Activated CD4-positive, alpha-beta T cell treated with anti-CD3 and anti-CD28 coated beads, Interleukin-2, amount 10 ng/mL, durations not matched to agents 7 days and 5 days (primary cell): ENCODE results near the gene PHACTR1. TPM values are rescaled to one million over a fixed set of nuclear protein-coding genes. Genes with fewer than 3 reads are reported as not detected.

Source experiments
- CTCF ChIA-PET: fragments of 350-600 bp; sonication (Branson Sonifier 250); formaldehyde crosslinking; loops from one replicate; lab custom pipeline; 2021; ENCODE audit warnings: antibody characterized with exemption; lab: Charles Lee
- POLR2A ChIA-PET: fragments of 350-600 bp; sonication (Branson Sonifier 250); formaldehyde crosslinking; loops from one replicate; lab custom pipeline; 2021; ENCODE audit warnings: antibody characterized with exemption; lab: Charles Lee
- DNase-seq: peaks from one replicate; pipeline ENCODE4 v3.0.0-alpha.2; 2020
- H3K27ac Mint-ChIP-seq: one replicate; pipeline ENCODE4 v1.8.0; 2021; ENCODE audit warnings: mild to moderate bottlenecking, moderate library complexity, mixed read lengths
- H3K27me3 Mint-ChIP-seq: one replicate; pipeline ENCODE4 v1.8.0; 2021; ENCODE audit warnings: mixed read lengths
- H3K36me3 Mint-ChIP-seq: one replicate; pipeline ENCODE4 v1.8.0; 2021; ENCODE audit warnings: low read depth, mixed read lengths
- H3K4me1 Mint-ChIP-seq: one replicate; pipeline ENCODE4 v1.8.0; 2021; ENCODE audit warnings: mixed read lengths
- H3K4me3 Mint-ChIP-seq: one replicate; pipeline ENCODE4 v1.8.0; 2021; ENCODE audit warnings: mild to moderate bottlenecking, moderate library complexity, mixed read lengths
- H3K9me3 Mint-ChIP-seq: one replicate; pipeline ENCODE4 v1.8.0; 2021; ENCODE audit warnings: mixed read lengths
- total RNA-seq, 2 experiments: library from RNA; stranded (reverse); gene quantifications; one replicate each; pipeline ENCODE4 v1.2.3, GENCODE V29; 2021

PHACTR1 gene
- total RNA-seq, 2 experiments from 2014 or later: 0.19 to 0.32 TPM

- H3K36me3 Mint-ChIP-seq: no peaks in the 10 kb centered on the region
- no peak overlapping the region for H3K27ac Mint-ChIP-seq
- ChIA-PET POLR2A (no interaction called here), CTCF (no interaction called here)
- H3K4me1 Mint-ChIP-seq: peaks cover 30% of the 10 kb centered on the region
- DNase-seq: no peak
- H3K27me3 Mint-ChIP-seq: peaks cover 37% of the 10 kb centered on the region
- no peaks in the 10 kb centered on the region for H3K9me3 Mint-ChIP-seq
- no peak overlapping the region for H3K4me3 Mint-ChIP-seq
Observed at GRCh38 chr6:12961761-12962160, 245.2 kb downstream of the PHACTR1 start.

- Mint-ChIP-seq H3K9me3 (no peaks in the 10 kb centered on the region), H3K27me3 (peaks cover 42% of the 10 kb centered on the region), H3K4me3 (no peak overlapping the region), H3K4me1 (peaks cover 27% of the 10 kb centered on the region), H3K27ac (no peak overlapping the region), H3K36me3 (no peaks in the 10 kb centered on the region)
- POLR2A ChIA-PET: no interaction called here
- no peak for DNase-seq
- CTCF ChIA-PET: no interaction called here
Observed at GRCh38 chr6:12962529-12962928, 246.0 kb downstream of the PHACTR1 start.

- Mint-ChIP-seq H3K4me3 (no peak overlapping the region), H3K27me3 (peaks cover 41% of the 10 kb centered on the region), H3K9me3 (no peaks in the 10 kb centered on the region), H3K36me3 (no peaks in the 10 kb centered on the region), H3K4me1 (peaks cover 22% of the 10 kb centered on the region), H3K27ac (no peak overlapping the region)
- ChIA-PET CTCF (no interaction called here), POLR2A (no interaction called here)
- no peak for DNase-seq
Observed at GRCh38 chr6:12962987-12963386, 246.4 kb downstream of the PHACTR1 start.

DNA sequence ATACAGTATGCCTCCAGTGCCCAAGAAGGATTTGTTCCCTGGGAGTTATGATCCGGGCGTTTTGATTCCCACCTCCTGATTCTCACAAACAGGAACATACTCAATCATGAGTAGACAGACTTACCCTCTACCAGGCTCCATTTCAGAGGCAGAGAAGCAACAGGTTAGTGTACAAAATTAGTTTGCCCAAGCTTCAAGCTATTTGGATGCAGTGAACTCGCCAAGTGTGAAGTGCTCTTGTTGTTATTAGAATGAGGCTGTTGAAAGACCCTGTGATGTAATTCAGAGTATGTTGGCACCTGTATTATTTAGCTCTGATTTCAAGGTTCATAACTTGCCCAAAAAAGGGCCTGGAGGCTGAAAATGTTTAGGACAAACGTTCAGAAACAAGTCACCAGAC, 247.0 kb downstream of the PHACTR1 start:
- H3K27me3 Mint-ChIP-seq: peaks cover 41% of the 10 kb centered on the region
- H3K27ac Mint-ChIP-seq: no peak overlapping the region
- DNase-seq: no peak
- no peaks in the 10 kb centered on the region for H3K36me3 Mint-ChIP-seq
- POLR2A ChIA-PET: no interaction called here
- peaks cover 18% of the 10 kb centered on the region for H3K4me1 Mint-ChIP-seq
- no peak overlapping the region for H3K4me3 Mint-ChIP-seq
- CTCF ChIA-PET: no interaction called here
- H3K9me3 Mint-ChIP-seq: no peaks in the 10 kb centered on the region

- DNase-seq: no peak
- Mint-ChIP-seq H3K4me3 (no peak overlapping the region), H3K27ac (no peak overlapping the region), H3K4me1 (peaks cover 11% of the 10 kb centered on the region), H3K9me3 (no peaks in the 10 kb centered on the region), H3K36me3 (no peaks in the 10 kb centered on the region), H3K27me3 (peaks cover 33% of the 10 kb centered on the region)
- ChIA-PET CTCF (no interaction called here), POLR2A (no interaction called here)
Observed at GRCh38 chr6:12967686-12968085, 251.1 kb downstream of the PHACTR1 start.

DNA sequence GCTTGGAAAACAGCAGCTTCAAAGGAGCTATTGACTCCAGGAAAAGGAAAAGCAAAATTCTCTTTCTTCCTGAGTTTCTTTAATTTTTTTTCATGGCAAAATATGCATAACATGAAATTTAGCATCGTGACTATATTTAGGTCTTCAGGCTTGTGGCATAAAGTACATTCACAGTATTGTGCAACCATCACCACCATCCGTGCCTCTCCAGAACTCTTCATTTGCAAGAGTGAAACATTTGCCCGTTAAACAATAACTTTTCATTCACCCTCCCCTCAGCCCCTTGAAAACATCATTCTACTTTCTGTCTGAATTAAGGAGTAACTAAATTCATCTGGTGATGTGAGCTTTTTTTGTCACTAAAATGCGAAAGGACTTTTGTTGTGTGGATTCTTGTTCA, 251.7 kb downstream of the PHACTR1 start:
- H3K36me3 Mint-ChIP-seq: no peaks in the 10 kb centered on the region
- H3K9me3 Mint-ChIP-seq: no peaks in the 10 kb centered on the region
- no peak for DNase-seq
- no peak overlapping the region for H3K27ac Mint-ChIP-seq
- ChIA-PET CTCF (no interaction called here), POLR2A (no interaction called here)
- H3K27me3 Mint-ChIP-seq: peaks cover 33% of the 10 kb centered on the region
- H3K4me1 Mint-ChIP-seq: peaks cover 5% of the 10 kb centered on the region
- H3K4me3 Mint-ChIP-seq: no peak overlapping the region

- H3K4me1 Mint-ChIP-seq: no peaks in the 10 kb centered on the region
- ChIA-PET POLR2A (no interaction called here), CTCF (no interaction called here)
Observed at GRCh38 chr6:12968839-12969558, 252.4 kb downstream of the PHACTR1 start.

GRCh38 chr6:12969966-12970365, 253.4 kb downstream of the PHACTR1 start:
- H3K27ac Mint-ChIP-seq: no peak overlapping the region
- ChIA-PET POLR2A (no interaction called here), CTCF (no interaction called here)
- H3K4me3 Mint-ChIP-seq: no peak overlapping the region
- no peaks in the 10 kb centered on the region for H3K4me1 Mint-ChIP-seq
- no peak for DNase-seq
- peaks cover 36% of the 10 kb centered on the region for H3K27me3 Mint-ChIP-seq
- H3K9me3 Mint-ChIP-seq: no peaks in the 10 kb centered on the region
- no peaks in the 10 kb centered on the region for H3K36me3 Mint-ChIP-seq

More at GRCh38 chr6:12968839-12969558, 252.4 kb downstream of the PHACTR1 start:
- no peaks in the 10 kb centered on the region for H3K36me3 Mint-ChIP-seq
- H3K9me3 Mint-ChIP-seq: no peaks in the 10 kb centered on the region
- peaks cover 33% of the 10 kb centered on the region for H3K27me3 Mint-ChIP-seq
- no peak overlapping the region for H3K4me3 Mint-ChIP-seq
- no peak overlapping the region for H3K27ac Mint-ChIP-seq
- no peak for DNase-seq

DNA sequence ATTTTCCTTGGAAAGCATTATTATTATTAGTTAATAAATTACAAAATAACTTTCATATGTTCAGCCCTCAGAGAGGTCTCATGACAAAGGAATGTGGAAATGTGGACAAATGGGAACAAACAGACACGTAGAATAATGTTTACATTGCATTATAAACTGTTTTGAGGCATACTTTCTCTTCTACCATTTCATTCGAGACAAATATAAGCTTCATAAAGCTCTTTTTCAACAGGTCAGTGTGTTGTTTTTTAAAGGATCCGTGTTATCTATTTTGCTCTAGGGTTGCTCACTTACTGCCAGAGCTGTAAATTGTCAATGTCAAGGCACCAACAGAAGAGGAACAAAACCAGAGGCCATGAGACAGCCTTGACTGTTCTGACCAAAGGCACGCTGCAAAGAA, 256.8 kb downstream of the PHACTR1 start:
- POLR2A ChIA-PET: no interaction called here
- Mint-ChIP-seq H3K36me3 (no peaks in the 10 kb centered on the region), H3K9me3 (no peaks in the 10 kb centered on the region), H3K27me3 (peaks cover 13% of the 10 kb centered on the region), H3K27ac (no peak overlapping the region), H3K4me3 (no peak overlapping the region), H3K4me1 (no peaks in the 10 kb centered on the region)
- DNase-seq: no peak
- CTCF ChIA-PET: no interaction called here

DNA sequence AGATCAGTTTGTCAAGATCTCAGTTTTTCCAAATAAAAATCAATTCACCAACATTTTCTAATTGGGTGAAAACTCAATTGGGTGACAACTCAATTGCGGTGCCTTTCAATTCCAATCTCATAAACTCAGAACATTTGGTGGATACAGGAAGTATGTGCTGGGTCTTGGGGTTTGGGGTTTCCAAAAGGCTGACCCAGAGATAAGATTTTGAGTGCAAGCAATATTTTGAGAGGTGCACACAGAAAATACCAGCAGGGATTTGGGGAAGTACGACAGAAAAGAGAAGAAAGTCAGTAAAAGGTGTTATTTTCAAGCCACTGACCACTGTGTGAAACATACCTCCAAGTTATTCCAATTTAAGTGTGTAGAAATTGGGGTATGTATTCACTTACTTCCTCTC, 258.0 kb downstream of the PHACTR1 start:
- no peaks in the 10 kb centered on the region for H3K4me1 Mint-ChIP-seq
- CTCF ChIA-PET: no interaction called here
- H3K36me3 Mint-ChIP-seq: no peaks in the 10 kb centered on the region

GRCh38 chr6:12976366-12976765, 259.8 kb downstream of the PHACTR1 start:
- Mint-ChIP-seq H3K9me3 (no peaks in the 10 kb centered on the region), H3K27ac (no peak overlapping the region), H3K4me1 (no peaks in the 10 kb centered on the region), H3K4me3 (no peak overlapping the region), H3K27me3 (peaks cover 8% of the 10 kb centered on the region), H3K36me3 (no peaks in the 10 kb centered on the region)
- DNase-seq: no peak
- CTCF ChIA-PET: no interaction called here
- POLR2A ChIA-PET: no interaction called here

More for the DNA sequence above, 258.0 kb downstream of the PHACTR1 start:
- POLR2A ChIA-PET: no interaction called here
- Mint-ChIP-seq H3K27ac (no peak overlapping the region), H3K9me3 (no peaks in the 10 kb centered on the region), H3K4me3 (no peak overlapping the region), H3K27me3 (peaks cover 11% of the 10 kb centered on the region)
- DNase-seq: no peak

DNA sequence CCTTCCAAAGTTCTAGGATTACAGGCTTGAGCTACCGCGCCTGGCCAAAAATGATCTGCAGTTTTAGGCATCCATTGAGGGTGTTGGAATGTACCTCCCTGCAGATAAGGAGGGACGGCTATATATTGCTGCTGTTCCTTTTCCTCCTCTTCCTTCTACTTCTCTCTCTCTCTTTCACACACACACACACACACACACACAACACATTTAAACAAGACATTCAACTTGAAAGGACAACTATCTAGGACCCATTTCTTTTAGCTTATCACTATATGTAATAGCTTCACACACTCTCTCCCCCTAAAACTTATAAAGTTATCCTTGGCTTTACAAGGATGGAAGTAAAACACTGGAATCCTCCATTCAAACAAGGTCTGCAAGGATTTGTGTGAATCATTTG, 260.6 kb downstream of the PHACTR1 start:
- POLR2A ChIA-PET: no interaction called here
- no peak for DNase-seq
- no peaks in the 10 kb centered on the region for H3K9me3 Mint-ChIP-seq
- no peaks in the 10 kb centered on the region for H3K36me3 Mint-ChIP-seq
- H3K4me1 Mint-ChIP-seq: no peaks in the 10 kb centered on the region
- H3K27me3 Mint-ChIP-seq: peaks cover 7% of the 10 kb centered on the region
- H3K27ac Mint-ChIP-seq: no peak overlapping the region
- no peak overlapping the region for H3K4me3 Mint-ChIP-seq
- CTCF ChIA-PET: no interaction called here

DNA sequence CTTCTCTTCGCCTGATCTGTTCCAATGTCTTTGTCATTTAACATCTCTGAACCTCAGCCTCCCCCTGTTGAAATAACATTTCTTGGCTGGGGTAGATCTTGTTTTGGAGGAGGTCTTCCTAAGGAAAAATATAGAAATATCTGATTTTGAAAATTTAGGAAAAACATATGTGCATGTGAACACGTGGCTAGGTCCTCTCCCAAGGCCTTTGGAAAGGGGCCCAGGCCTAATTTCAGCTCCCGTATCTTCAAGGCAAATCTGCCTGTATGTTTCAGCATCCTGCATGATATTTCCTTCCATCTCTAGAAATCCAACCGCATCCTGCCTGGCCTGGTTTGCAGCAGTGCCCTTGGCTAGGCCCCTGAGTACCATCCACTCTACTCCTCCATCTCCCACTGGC, 261.2 kb downstream of the PHACTR1 start:
- Mint-ChIP-seq H3K4me3 (no peak overlapping the region), H3K4me1 (no peaks in the 10 kb centered on the region), H3K27ac (no peak overlapping the region), H3K36me3 (no peaks in the 10 kb centered on the region), H3K27me3 (peaks cover 7% of the 10 kb centered on the region), H3K9me3 (no peaks in the 10 kb centered on the region)
- POLR2A ChIA-PET: no interaction called here
- no peak for DNase-seq
- CTCF ChIA-PET: no interaction called here

GRCh38 chr6:12980741-12981140, 264.2 kb downstream of the PHACTR1 start:
- H3K4me1 Mint-ChIP-seq: no peaks in the 10 kb centered on the region
- H3K36me3 Mint-ChIP-seq: no peaks in the 10 kb centered on the region
- no peak for DNase-seq
- no peaks in the 10 kb centered on the region for H3K27me3 Mint-ChIP-seq
- H3K9me3 Mint-ChIP-seq: no peaks in the 10 kb centered on the region
- ChIA-PET CTCF (no interaction called here), POLR2A (no interaction called here)
- no peak overlapping the region for H3K27ac Mint-ChIP-seq
- no peak overlapping the region for H3K4me3 Mint-ChIP-seq
